Nephron (organoid): ENCODE measurements around the gene AKNAD1.

ENCODE experiments used
- H3K27ac Mint-ChIP-seq, 3 experiments: 2 replicates each; pipeline ENCODE4 v1.8.0; 2020; ENCODE audit warnings: mixed read lengths in 3 of 3, mild to moderate bottlenecking in 2 of 3, moderate library complexity in 1 of 3
- H3K27me3 Mint-ChIP-seq: 2 replicates; pipeline ENCODE4 v1.8.0; 2021; ENCODE audit warnings: low read depth, mild to moderate bottlenecking, moderate library complexity, mixed read lengths
- H3K36me3 Mint-ChIP-seq: 2 replicates; pipeline ENCODE4 v1.8.0; 2020; ENCODE audit warnings: low read depth, mixed read lengths
- H3K4me1 Mint-ChIP-seq: 2 replicates; pipeline ENCODE4 v1.8.0; 2020; ENCODE audit warnings: mixed read lengths
- H3K4me3 Mint-ChIP-seq, 3 experiments: 2 replicates each; pipeline ENCODE4 v1.8.0; 2020; ENCODE audit warnings: mild to moderate bottlenecking in 3 of 3, mixed read lengths in 3 of 3, moderate library complexity in 2 of 3
- H3K9me3 Mint-ChIP-seq: 2 replicates; pipeline ENCODE4 v1.8.0; 2020; ENCODE audit warnings: mixed read lengths
- TF ChIP-seq, protein P1 (sequence below), 3 experiments: fragments of 200-600 bp; sonication (generic); IDR thresholded peaks; one replicate each; pipeline ENCODE4 v1.5.0; 2021; ENCODE audit warnings: antibody characterized with exemption in 3 of 3; ENCODE audit not compliant: unreplicated experiment in 3 of 3

Gene AKNAD1

GRCh38 chr1:108815566-108815965 is 41.3 kb downstream of the AKNAD1 start:
- no peak overlapping the region for H3K4me3 Mint-ChIP-seq
- no peaks in the 10 kb centered on the region for H3K27me3 Mint-ChIP-seq

DNA sequence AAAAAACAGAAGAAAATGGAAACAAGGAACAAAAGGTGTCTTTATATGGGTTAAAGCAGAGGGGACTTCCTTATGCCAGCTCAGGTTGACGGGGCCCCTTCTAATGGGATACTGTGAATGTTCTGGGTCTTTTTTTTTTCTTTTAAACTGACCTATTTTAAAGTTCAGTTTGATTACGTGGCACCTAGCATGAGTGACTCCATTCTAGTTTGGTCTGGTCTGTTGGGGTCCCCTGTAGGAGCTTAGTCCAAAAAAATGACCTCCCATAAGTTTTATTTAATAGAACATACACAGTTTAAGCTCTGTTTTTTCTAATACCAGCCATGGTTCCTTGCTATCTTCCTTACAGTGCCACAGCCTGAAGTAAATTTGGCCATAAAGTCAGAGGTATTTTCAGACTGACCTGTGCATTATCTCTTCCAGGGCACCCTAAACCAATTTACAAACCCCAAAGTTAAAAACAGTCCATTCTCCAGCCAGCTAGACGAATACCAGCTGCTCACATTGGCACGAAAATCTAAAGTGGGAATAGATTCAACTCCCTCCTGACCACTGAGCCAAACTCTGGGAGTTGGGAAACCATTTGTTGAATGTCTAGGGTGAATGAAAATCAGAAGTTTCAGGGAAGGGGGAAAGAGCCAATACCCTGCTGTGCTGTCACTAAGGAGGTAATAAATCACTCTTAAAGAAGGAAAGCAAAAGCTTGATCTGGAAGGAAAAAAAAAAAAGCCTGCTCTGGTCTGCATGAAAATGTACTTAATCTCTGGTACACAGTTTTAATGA is 42.4 kb downstream of the AKNAD1 start:
- Mint-ChIP-seq H3K9me3 (no peaks in the 10 kb centered on the region), H3K27ac (peak overlapping the region; percentile 96 to 98 (median 98)), H3K36me3 (peaks cover 4% of the 10 kb centered on the region), H3K4me1 (peaks cover 44% of the 10 kb centered on the region), H3K4me3 (peak overlapping the region in 1 of 3 experiments; percentile 13), H3K27me3 (no peaks in the 10 kb centered on the region)
- TF ChIP-seq, protein P1, sequence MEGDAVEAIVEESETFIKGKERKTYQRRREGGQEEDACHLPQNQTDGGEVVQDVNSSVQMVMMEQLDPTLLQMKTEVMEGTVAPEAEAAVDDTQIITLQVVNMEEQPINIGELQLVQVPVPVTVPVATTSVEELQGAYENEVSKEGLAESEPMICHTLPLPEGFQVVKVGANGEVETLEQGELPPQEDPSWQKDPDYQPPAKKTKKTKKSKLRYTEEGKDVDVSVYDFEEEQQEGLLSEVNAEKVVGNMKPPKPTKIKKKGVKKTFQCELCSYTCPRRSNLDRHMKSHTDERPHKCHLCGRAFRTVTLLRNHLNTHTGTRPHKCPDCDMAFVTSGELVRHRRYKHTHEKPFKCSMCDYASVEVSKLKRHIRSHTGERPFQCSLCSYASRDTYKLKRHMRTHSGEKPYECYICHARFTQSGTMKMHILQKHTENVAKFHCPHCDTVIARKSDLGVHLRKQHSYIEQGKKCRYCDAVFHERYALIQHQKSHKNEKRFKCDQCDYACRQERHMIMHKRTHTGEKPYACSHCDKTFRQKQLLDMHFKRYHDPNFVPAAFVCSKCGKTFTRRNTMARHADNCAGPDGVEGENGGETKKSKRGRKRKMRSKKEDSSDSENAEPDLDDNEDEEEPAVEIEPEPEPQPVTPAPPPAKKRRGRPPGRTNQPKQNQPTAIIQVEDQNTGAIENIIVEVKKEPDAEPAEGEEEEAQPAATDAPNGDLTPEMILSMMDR (IDR thresholded peaks at IDR 0.05; ENCODE audit: unreplicated experiment in 3 of 3) = no peak

More at GRCh38 chr1:108815566-108815965, 41.3 kb downstream of the AKNAD1 start:
- H3K4me1 Mint-ChIP-seq = peaks cover 49% of the 10 kb centered on the region
- H3K9me3 Mint-ChIP-seq = no peaks in the 10 kb centered on the region
- H3K36me3 Mint-ChIP-seq = no peaks in the 10 kb centered on the region
- TF ChIP-seq, protein P1 (IDR thresholded peaks at IDR 0.05; ENCODE audit: unreplicated experiment in 3 of 3) = no peak
- H3K27ac Mint-ChIP-seq = peak overlapping the region; percentile 96 to 98 (median 98)

- H3K9me3 Mint-ChIP-seq = no peaks in the 10 kb centered on the region
- H3K4me1 Mint-ChIP-seq = peaks cover 44% of the 10 kb centered on the region
- no peak overlapping the region for H3K4me3 Mint-ChIP-seq
- H3K27me3 Mint-ChIP-seq = no peaks in the 10 kb centered on the region
- TF ChIP-seq, protein P1 (IDR thresholded peaks at IDR 0.05; ENCODE audit: unreplicated experiment in 3 of 3) = no peak
- H3K27ac Mint-ChIP-seq = peak overlapping the region; percentile 37 to 98 (median 63)
- H3K36me3 Mint-ChIP-seq = peaks cover 12% of the 10 kb centered on the region
These were observed 43.6 kb downstream of the AKNAD1 start for GRCh38 chr1:108813326-108813725.

GRCh38 chr1:108811611-108812010 is 45.3 kb downstream of the AKNAD1 start:
- TF ChIP-seq, protein P1 (IDR thresholded peaks at IDR 0.05; ENCODE audit: unreplicated experiment in 3 of 3) = no peak
- H3K27ac Mint-ChIP-seq = peak overlapping the region in 1 of 3 experiments; percentile 22
- H3K27me3 Mint-ChIP-seq = no peaks in the 10 kb centered on the region
- no peak overlapping the region for H3K4me3 Mint-ChIP-seq
- peaks cover 32% of the 10 kb centered on the region for H3K4me1 Mint-ChIP-seq
- H3K9me3 Mint-ChIP-seq = no peaks in the 10 kb centered on the region
- H3K36me3 Mint-ChIP-seq = peaks cover 21% of the 10 kb centered on the region

DNA sequence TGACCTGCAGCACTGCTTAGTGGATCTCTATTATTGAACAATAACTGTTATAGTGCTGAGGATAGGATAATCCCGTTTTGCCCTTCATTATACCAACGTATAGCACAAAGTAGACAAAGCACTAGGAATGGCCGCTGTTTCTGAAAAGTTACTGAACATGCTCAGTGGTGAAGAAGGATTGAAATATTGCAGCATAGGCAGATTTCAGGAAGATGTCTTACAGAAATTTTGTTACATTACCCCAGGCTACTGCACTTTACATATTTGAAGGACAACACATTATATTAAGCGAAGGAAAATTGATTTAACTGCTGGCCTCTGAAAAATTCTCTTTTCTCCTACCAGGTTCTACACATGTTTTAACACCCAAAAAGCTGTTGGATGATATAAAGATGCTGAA is 48.5 kb downstream of the AKNAD1 start:
- TF ChIP-seq, protein P1 (IDR thresholded peaks at IDR 0.05; ENCODE audit: unreplicated experiment in 3 of 3) = no peak
- peaks cover 42% of the 10 kb centered on the region for H3K36me3 Mint-ChIP-seq
- H3K9me3 Mint-ChIP-seq = no peaks in the 10 kb centered on the region
- H3K27ac Mint-ChIP-seq = no peak overlapping the region
- peaks cover 3% of the 10 kb centered on the region for H3K4me1 Mint-ChIP-seq
- no peaks in the 10 kb centered on the region for H3K27me3 Mint-ChIP-seq
- no peak overlapping the region for H3K4me3 Mint-ChIP-seq

- H3K9me3 Mint-ChIP-seq = no peaks in the 10 kb centered on the region
- TF ChIP-seq, protein P1 (IDR thresholded peaks at IDR 0.05; ENCODE audit: unreplicated experiment in 3 of 3) = no peak
- no peaks in the 10 kb centered on the region for H3K27me3 Mint-ChIP-seq
- H3K27ac Mint-ChIP-seq = peak overlapping the region in 1 of 3 experiments; percentile 12
- H3K36me3 Mint-ChIP-seq = peaks cover 69% of the 10 kb centered on the region
- H3K4me1 Mint-ChIP-seq = no peaks in the 10 kb centered on the region
- H3K4me3 Mint-ChIP-seq = no peak overlapping the region
These were observed 53.3 kb downstream of the AKNAD1 start for GRCh38 chr1:108803548-108803947.
